ENCODE measurements around the gene C5orf24.

DNA sequence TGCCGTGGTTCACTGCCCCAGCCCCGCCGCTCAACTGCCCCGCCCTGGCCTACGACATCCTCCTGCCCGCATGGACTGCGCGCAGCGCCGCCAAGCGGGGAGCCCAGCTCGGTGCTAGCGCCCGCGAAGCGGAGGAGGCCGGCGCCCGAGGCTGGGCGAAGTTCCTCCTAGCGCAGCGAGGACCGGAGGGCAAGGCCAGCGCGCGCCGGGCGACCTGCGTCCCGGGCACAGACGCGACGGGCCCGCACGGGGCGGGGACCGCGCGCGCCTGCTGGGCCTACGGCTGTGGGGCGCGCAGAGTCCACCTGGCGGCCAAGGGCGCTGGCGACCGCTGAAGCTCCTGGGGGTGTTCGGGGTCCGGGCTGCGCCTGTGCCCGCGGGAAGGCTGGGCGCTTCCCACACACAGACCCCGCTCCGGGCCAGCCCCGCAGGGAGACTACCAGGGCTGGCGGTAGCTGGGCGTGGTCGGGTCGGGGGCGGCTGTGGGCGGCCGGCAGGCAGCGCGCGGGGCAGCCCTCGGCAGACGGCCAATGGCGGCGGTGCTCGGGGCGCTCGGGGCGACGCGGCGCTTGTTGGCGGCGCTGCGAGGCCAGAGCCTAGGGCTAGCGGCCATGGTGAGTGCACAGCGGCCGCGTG, 59.0 kb downstream of the C5orf24 start, which contains the start of gene PCBD2:
- TF ChIP-seq EZH2phosphoT487 (IDR thresholded peaks at IDR 0.05; ENCODE audit: insufficient read depth, low read depth) (no peak), EZH2 (IDR thresholded peaks at IDR 0.05; ENCODE audit: insufficient read depth, poor library complexity, severe bottlenecking) (no peak)
